ENCODE results near the gene ADAMTS13.
A peak's percentile ranks its signal among the peaks of the same experiment; 100 is the strongest.
"Not testable (repeated sequence)": the region's sequence is repeated elsewhere in the genome, so short reads cannot be mapped to it uniquely, and the experiment has no call there.

The ADAMTS13 gene

GRCh38 chr9:133392308-133392707 is 29.9 kb upstream of the ADAMTS13 start:
- DNase-seq (ENCODE audit: low read depth): not testable (repeated sequence)

GRCh38 chr9:133393399-133393798 is 28.8 kb upstream of the ADAMTS13 start:
- no peak for DNase-seq (ENCODE audit: low read depth)

GRCh38 chr9:133394687-133395271 is 27.4 kb upstream of the ADAMTS13 start:
- no peak for DNase-seq (ENCODE audit: low read depth)

- no peak for DNase-seq (ENCODE audit: low read depth)
Measured at GRCh38 chr9:133396952-133397351, 25.2 kb upstream of the ADAMTS13 start.

GRCh38 chr9:133397370-133397769 is 24.8 kb upstream of the ADAMTS13 start:
- no peak for DNase-seq (ENCODE audit: low read depth)

- no peak for DNase-seq (ENCODE audit: low read depth)
Measured at GRCh38 chr9:133397895-133398294, 24.3 kb upstream of the ADAMTS13 start.

- no peak for DNase-seq (ENCODE audit: low read depth)
Measured at GRCh38 chr9:133400292-133400691, 21.9 kb upstream of the ADAMTS13 start.

- no peak for DNase-seq (ENCODE audit: low read depth)
Measured at GRCh38 chr9:133401588-133401987, 20.6 kb upstream of the ADAMTS13 start.

- DNase-seq (ENCODE audit: low read depth): no peak
Measured at GRCh38 chr9:133402689-133403088, 19.5 kb upstream of the ADAMTS13 start.

- DNase-seq (ENCODE audit: low read depth): peak; percentile 26
Measured at GRCh38 chr9:133403766-133404453, 18.3 kb upstream of the ADAMTS13 start.

- no peak for DNase-seq (ENCODE audit: low read depth)
Measured at GRCh38 chr9:133404454-133405002, 17.6 kb upstream of the ADAMTS13 start.

- no peak for DNase-seq (ENCODE audit: low read depth)
Measured at GRCh38 chr9:133405508-133406438, 16.4 kb upstream of the ADAMTS13 start.

GRCh38 chr9:133406480-133407307 is 15.5 kb upstream of the ADAMTS13 start:
- peak; percentile 66 for DNase-seq (ENCODE audit: low read depth)

GRCh38 chr9:133408042-133408441 is 14.1 kb upstream of the ADAMTS13 start:
- no peak for DNase-seq (ENCODE audit: low read depth)

GRCh38 chr9:133415170-133415569 is 7.0 kb upstream of the ADAMTS13 start:
- DNase-seq (ENCODE audit: low read depth): no peak

GRCh38 chr9:133417541-133418461 is 4.4 kb upstream of the ADAMTS13 start, which contains the start of gene REXO4:
Gene REXO4 (minus strand): TSS chr9:133418010. CDS start chr9:133417844, 166 bp downstream.
- peak; percentile 74 for DNase-seq (ENCODE audit: low read depth)

- DNase-seq (ENCODE audit: low read depth): no peak
Measured at GRCh38 chr9:133419005-133419404, 3.2 kb upstream of the ADAMTS13 start.

- no peak for DNase-seq (ENCODE audit: low read depth)
Measured at GRCh38 chr9:133420392-133420827, 1.8 kb upstream of the ADAMTS13 start.

GRCh38 chr9:133423216-133423615 is 1.0 kb downstream of the ADAMTS13 start:
- DNase-seq (ENCODE audit: low read depth): no peak

- no peak for DNase-seq (ENCODE audit: low read depth)
Measured at GRCh38 chr9:133424187-133424586, 2.0 kb downstream of the ADAMTS13 start.

All from stimulated activated CD8-positive, alpha-beta memory T cell treated with anti-CD3 and anti-CD28 coated beads, Interleukin-7, amount 100 ng/mL, for 24 hours (primary cell).